Keratinocyte (primary cell): ENCODE data around the gene PRLR. TPM values are rescaled to one million over a fixed set of nuclear protein-coding genes. Genes with fewer than 3 reads are reported as not detected.

Experiments
- DNase-seq: peaks from one replicate; pipeline ENCODE4 v3.0.0-alpha.2; 2011; ENCODE audit warnings: low read depth, missing footprints, low spot score
- FAIRE-seq: peaks from 2 replicates; lab custom pipeline; 2011; peaks lifted over from hg19 to GRCh38; lab: Jason Lieb, UNC
- H2AFZ ChIP-seq: 2 replicates; pipeline ENCODE4 v1.6.0; 2012; ENCODE audit warnings: low read length, control low read depth, inconsistent platforms; ENCODE audit not compliant: control insufficient read depth
- H3K27ac ChIP-seq: 2 replicates; pipeline ENCODE4 v1.5.1; 2011; ENCODE audit warnings: low read length; ENCODE audit not compliant: control insufficient read depth, insufficient read depth
- H3K27me3 ChIP-seq: 3 replicates; pipeline ENCODE4 v1.6.0; 2011; ENCODE audit warnings: low read length; ENCODE audit not compliant: control insufficient read depth, insufficient read depth; ENCODE audit errors: extremely low read depth
- H3K36me3 ChIP-seq, 2 experiments: 2 replicates in 1 of 2; 3 replicates in 1 of 2; pipeline ENCODE4 v1.5.1; 2011; ENCODE audit warnings: low read length in 2 of 2, mild to moderate bottlenecking in 1 of 2; ENCODE audit not compliant: control insufficient read depth in 2 of 2, insufficient read depth in 2 of 2; ENCODE audit errors: extremely low read depth in 1 of 2
- H3K4me1 ChIP-seq: 3 replicates; pipeline ENCODE4 v1.5.1; 2011; ENCODE audit warnings: low read length; ENCODE audit not compliant: control insufficient read depth, insufficient read depth; ENCODE audit errors: extremely low read depth
- H3K4me2 ChIP-seq: 3 replicates; pipeline ENCODE4 v1.6.0; 2011; ENCODE audit warnings: low read depth, low read length; ENCODE audit not compliant: control insufficient read depth, insufficient read depth; ENCODE audit errors: extremely low read depth
- H3K4me3 ChIP-seq, 3 experiments: fragments of 200-600 bp in 1 of 3; sonication (generic) in 1 of 3; 2 replicates in 2 of 3; 3 replicates in 1 of 3; pipeline ENCODE4 v1.5.1; 2011 to 2016; ENCODE audit warnings: low read length in 3 of 3, mild to moderate bottlenecking in 3 of 3, control low read depth in 2 of 3, inconsistent platforms in 1 of 3, low read depth in 1 of 3, mixed read lengths in 1 of 3, mixed run types in 1 of 3, moderate library complexity in 1 of 3; ENCODE audit not compliant: control insufficient read depth in 2 of 3, insufficient read depth in 2 of 3; ENCODE audit errors: extremely low read depth in 1 of 3
- H3K79me2 ChIP-seq: 2 replicates; pipeline ENCODE4 v1.6.0; 2012; ENCODE audit warnings: low read length; ENCODE audit not compliant: control insufficient read depth, insufficient read depth
- H3K9ac ChIP-seq: 3 replicates; pipeline ENCODE4 v1.6.0; 2011; ENCODE audit warnings: low read length; ENCODE audit not compliant: control insufficient read depth, insufficient read depth; ENCODE audit errors: extremely low read depth
- H3K9me1 ChIP-seq: 3 replicates; pipeline ENCODE4 v1.6.0; 2011; ENCODE audit warnings: low read length; ENCODE audit not compliant: control insufficient read depth, insufficient read depth; ENCODE audit errors: extremely low read depth
- H3K9me3 ChIP-seq: 2 replicates; pipeline ENCODE4 v1.5.1; 2012; ENCODE audit warnings: low read depth, low read length; ENCODE audit not compliant: control insufficient read depth
- H4K20me1 ChIP-seq: 3 replicates; pipeline ENCODE4 v1.6.0; 2011; ENCODE audit warnings: low read length; ENCODE audit not compliant: control insufficient read depth, insufficient read depth; ENCODE audit errors: extremely low read depth
- EZH2 ChIP-seq: IDR thresholded peaks from one replicate; pipeline ENCODE4 v1.6.1; 2012; ENCODE audit warnings: inconsistent platforms, mild to moderate bottlenecking, low read length, moderate library complexity
- dilution Hi-C: fragments of 300-500 bp; cut with MboI; formaldehyde crosslinking; loops from one replicate; pipeline ENCODE4 v1.7.0; 2020; ENCODE audit warnings: low sequenced_read_pairs; ENCODE audit not compliant: extremely low pct_ligation_motif_present
- polyA plus RNA-seq, 5 experiments: library from polyadenylated mRNA; depleted of rRNA in 3 of 5; stranded (reverse) in 3 of 5; stranded (forward) in 1 of 5; unstranded in 1 of 5; fragments of >200 nt; gene quantifications; 1 replicate in 1 of 5; 2 replicates in 3 of 5; 3 replicates in 1 of 5; pipeline versions ENCODE4 v1.2.1 to v1.2.3, GENCODE V29; 2011 to 2012; ENCODE audit warnings: missing spikeins in 2 of 5, low read depth in 1 of 5, low replicate concordance in 1 of 5
- TF ChIP-seq, protein P1 (sequence below), 3 experiments: IDR thresholded peaks in 1 of 3; conservative IDR thresholded peaks in 1 of 3; optimal IDR thresholded peaks in 1 of 3; 2 replicates in 2 of 3; 3 replicates in 1 of 3; pipeline versions ENCODE3 to v1.5.1; 2011; ENCODE audit warnings: low read length in 3 of 3, mild to moderate bottlenecking in 3 of 3, moderate library complexity in 2 of 3, control low read depth in 1 of 3, inconsistent platforms in 1 of 3; ENCODE audit not compliant: insufficient read depth in 2 of 3; ENCODE audit errors: extremely low read depth in 1 of 3

PRLR gene
- polyA plus RNA-seq, 1 donor (not counting 4 experiments of a cell fraction or from before 2014, with no cell fraction given): 0.04 TPM

DNA sequence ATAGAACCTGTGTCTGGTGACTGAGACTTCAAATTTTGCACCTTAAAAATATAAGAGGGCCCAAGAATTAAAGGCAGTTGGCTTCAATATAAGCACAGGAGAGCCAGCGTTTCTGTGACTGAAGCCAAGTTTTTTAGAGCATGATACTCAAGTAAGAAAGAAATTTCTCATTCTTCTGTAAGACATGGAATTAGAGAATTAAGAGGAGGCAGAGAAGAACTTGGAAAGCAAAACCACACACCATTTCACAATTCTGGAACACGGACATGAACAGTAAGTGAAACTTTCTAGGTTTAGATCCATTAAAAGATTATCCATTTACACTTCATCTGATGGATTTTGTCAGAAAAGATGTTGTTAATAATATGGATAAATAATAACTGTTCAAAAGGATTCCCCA is 173.6 kb downstream of the PRLR start:
- Histone ChIP-seq H3K4me2 (no peak overlapping the region), H2AFZ (no peak overlapping the region), H4K20me1 (no peaks in the 10 kb centered on the region), H3K4me1 (no peaks in the 10 kb centered on the region), H3K36me3 (no peaks in the 10 kb centered on the region), H3K27me3 (no peaks in the 10 kb centered on the region), H3K4me3 (no peak overlapping the region), H3K79me2 (no peaks in the 10 kb centered on the region), H3K27ac (no peak overlapping the region), H3K9ac (no peak overlapping the region), H3K9me1 (no peaks in the 10 kb centered on the region), H3K9me3 (no peaks in the 10 kb centered on the region)
- FAIRE-seq (no peak), DNase-seq (no peak)
- dilution Hi-C loops: no loop called here
- TF ChIP-seq EZH2: no peak
- TF ChIP-seq, protein P1, sequence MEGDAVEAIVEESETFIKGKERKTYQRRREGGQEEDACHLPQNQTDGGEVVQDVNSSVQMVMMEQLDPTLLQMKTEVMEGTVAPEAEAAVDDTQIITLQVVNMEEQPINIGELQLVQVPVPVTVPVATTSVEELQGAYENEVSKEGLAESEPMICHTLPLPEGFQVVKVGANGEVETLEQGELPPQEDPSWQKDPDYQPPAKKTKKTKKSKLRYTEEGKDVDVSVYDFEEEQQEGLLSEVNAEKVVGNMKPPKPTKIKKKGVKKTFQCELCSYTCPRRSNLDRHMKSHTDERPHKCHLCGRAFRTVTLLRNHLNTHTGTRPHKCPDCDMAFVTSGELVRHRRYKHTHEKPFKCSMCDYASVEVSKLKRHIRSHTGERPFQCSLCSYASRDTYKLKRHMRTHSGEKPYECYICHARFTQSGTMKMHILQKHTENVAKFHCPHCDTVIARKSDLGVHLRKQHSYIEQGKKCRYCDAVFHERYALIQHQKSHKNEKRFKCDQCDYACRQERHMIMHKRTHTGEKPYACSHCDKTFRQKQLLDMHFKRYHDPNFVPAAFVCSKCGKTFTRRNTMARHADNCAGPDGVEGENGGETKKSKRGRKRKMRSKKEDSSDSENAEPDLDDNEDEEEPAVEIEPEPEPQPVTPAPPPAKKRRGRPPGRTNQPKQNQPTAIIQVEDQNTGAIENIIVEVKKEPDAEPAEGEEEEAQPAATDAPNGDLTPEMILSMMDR (optimal IDR thresholded peaks at IDR 0.05 in 1 of 3, IDR thresholded peaks at IDR 0.05 in 1 of 3, conservative IDR thresholded peaks at IDR 0.05 in 1 of 3; ENCODE audit: extremely low read depth in 1 of 3, insufficient read depth in 2 of 3, low read length in 3 of 3): no peak

DNA sequence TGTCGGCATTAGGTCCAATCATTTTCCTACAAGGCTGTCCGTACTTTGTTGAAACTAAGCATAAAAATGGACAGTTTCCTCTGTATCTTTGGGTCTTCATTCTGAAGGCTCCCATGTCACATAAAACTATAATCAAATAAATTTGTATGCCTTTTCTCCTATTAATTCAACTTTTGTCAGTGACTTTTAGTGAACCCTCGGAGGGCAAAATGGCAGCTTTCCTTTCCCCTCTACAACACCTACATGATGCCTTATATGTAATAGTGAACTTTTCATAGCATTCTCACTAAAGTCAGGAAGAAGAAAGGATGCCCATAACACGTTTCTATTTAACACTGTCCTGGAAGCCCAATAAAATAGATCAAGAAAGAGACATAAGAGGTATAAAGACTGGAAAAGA is 177.4 kb downstream of the PRLR start:
- H3K4me3 ChIP-seq: no peak overlapping the region
- no peaks in the 10 kb centered on the region for H3K4me1 ChIP-seq
- no peaks in the 10 kb centered on the region for H3K9me1 ChIP-seq
- no peak overlapping the region for H3K4me2 ChIP-seq
- no peak overlapping the region for H2AFZ ChIP-seq
- no peaks in the 10 kb centered on the region for H3K79me2 ChIP-seq
- no peaks in the 10 kb centered on the region for H4K20me1 ChIP-seq
- H3K27ac ChIP-seq: no peak overlapping the region
- H3K9ac ChIP-seq: no peak overlapping the region
- H3K36me3 ChIP-seq: no peaks in the 10 kb centered on the region
- dilution Hi-C loops: no loop called here
- H3K27me3 ChIP-seq: no peaks in the 10 kb centered on the region
- H3K9me3 ChIP-seq: no peaks in the 10 kb centered on the region
- no peak for FAIRE-seq
- TF ChIP-seq, protein P1 (optimal IDR thresholded peaks at IDR 0.05 in 1 of 3, IDR thresholded peaks at IDR 0.05 in 1 of 3, conservative IDR thresholded peaks at IDR 0.05 in 1 of 3; ENCODE audit: extremely low read depth in 1 of 3, insufficient read depth in 2 of 3, low read length in 3 of 3): no peak
- no peak for TF ChIP-seq EZH2
- DNase-seq: no peak
